Measurements from ENCODE around the gene C18orf54. TPM values are rescaled to one million over a fixed set of nuclear protein-coding genes. Genes with fewer than 3 reads are reported as not detected.

C18orf54 gene
- total and polyA plus RNA-seq, 7 donors: 0.60 to 4.1 (median 1.7) TPM

GRCh38 chr18:54405290-54405689, 47.6 kb downstream of the C18orf54 start:
- DNase-seq: no peak
- intact Hi-C loops (cut with DNase I): no loop called here
- Histone ChIP-seq H3K4me1 (no peaks in the 10 kb centered on the region), H3K9me3 (no peaks in the 10 kb centered on the region), H3K4me3 (no peak overlapping the region), H3K36me3 (no peaks in the 10 kb centered on the region), H3K27ac (no peak overlapping the region), H3K27me3 (no peaks in the 10 kb centered on the region)
- TF ChIP-seq POLR2A (IDR thresholded peaks at IDR 0.05): no peak
- no peak for TF ChIP-seq EP300 (IDR thresholded peaks at IDR 0.05)
- no peak for TF ChIP-seq CTCF (IDR thresholded peaks at IDR 0.05)
- no peak for TF ChIP-seq POLR2AphosphoS5 (IDR thresholded peaks at IDR 0.05)

- DNase-seq: no peak
- WGBS, 2 donors: 8 to 56% methylated on average over 1 of the region's 1 CpG
These were observed 54.1 kb downstream of the C18orf54 start for GRCh38 chr18:54411781-54412180.

GRCh38 chr18:54415086-54415485, 57.4 kb downstream of the C18orf54 start:
- no peak for TF ChIP-seq POLR2A (IDR thresholded peaks at IDR 0.05)
- no peak for TF ChIP-seq EP300 (IDR thresholded peaks at IDR 0.05)
- no peak for TF ChIP-seq POLR2AphosphoS5 (IDR thresholded peaks at IDR 0.05)
- TF ChIP-seq CTCF (IDR thresholded peaks at IDR 0.05): no peak
- intact Hi-C loops (cut with DNase I): no loop called here
- H3K27me3 ChIP-seq: no peaks in the 10 kb centered on the region
- H3K9me3 ChIP-seq: no peaks in the 10 kb centered on the region
- no peaks in the 10 kb centered on the region for H3K4me1 ChIP-seq
- H3K36me3 ChIP-seq: no peaks in the 10 kb centered on the region
- DNase-seq: no peak
- no peak overlapping the region for H3K27ac ChIP-seq
- H3K4me3 ChIP-seq: no peak overlapping the region
- 91 to 94% methylated on average over 2 of the region's 2 CpGs for WGBS, 2 donors

More at GRCh38 chr18:54411781-54412180, 54.1 kb downstream of the C18orf54 start:
- no peak for TF ChIP-seq CTCF (IDR thresholded peaks at IDR 0.05)
- no peak for TF ChIP-seq POLR2A (IDR thresholded peaks at IDR 0.05)
- Histone ChIP-seq H3K9me3 (no peaks in the 10 kb centered on the region), H3K27me3 (no peaks in the 10 kb centered on the region), H3K27ac (no peak overlapping the region), H3K4me1 (no peaks in the 10 kb centered on the region), H3K4me3 (no peak overlapping the region), H3K36me3 (no peaks in the 10 kb centered on the region)
- intact Hi-C loops (cut with DNase I): no loop called here

GRCh38 chr18:54416436-54416835, 58.7 kb downstream of the C18orf54 start:
- H3K4me3 ChIP-seq: no peak overlapping the region
- H3K4me1 ChIP-seq: no peaks in the 10 kb centered on the region
- intact Hi-C loops (cut with DNase I): no loop called here
- H3K36me3 ChIP-seq: no peaks in the 10 kb centered on the region
- no peak overlapping the region for H3K27ac ChIP-seq
- TF ChIP-seq POLR2AphosphoS5 (IDR thresholded peaks at IDR 0.05) (no peak), POLR2A (IDR thresholded peaks at IDR 0.05) (no peak), EP300 (IDR thresholded peaks at IDR 0.05) (no peak), CTCF (IDR thresholded peaks at IDR 0.05) (no peak)
- 73 to 84% methylated on average over 3 of the region's 3 CpGs for WGBS, 2 donors
- no peak for DNase-seq
- H3K27me3 ChIP-seq: no peaks in the 10 kb centered on the region
- no peaks in the 10 kb centered on the region for H3K9me3 ChIP-seq

- Histone ChIP-seq H3K9me3 (no peaks in the 10 kb centered on the region), H3K4me1 (no peaks in the 10 kb centered on the region), H3K4me3 (no peak overlapping the region), H3K27me3 (no peaks in the 10 kb centered on the region), H3K27ac (no peak overlapping the region), H3K36me3 (no peaks in the 10 kb centered on the region)
- TF ChIP-seq POLR2A (IDR thresholded peaks at IDR 0.05): no peak
- TF ChIP-seq POLR2AphosphoS5 (IDR thresholded peaks at IDR 0.05): no peak
- TF ChIP-seq EP300 (IDR thresholded peaks at IDR 0.05): no peak
- WGBS, 2 donors: 40 to 42% methylated on average over 2 of the region's 2 CpGs
- intact Hi-C loops (cut with DNase I): no loop called here
- DNase-seq: no peak
These were observed 66.1 kb downstream of the C18orf54 start for GRCh38 chr18:54423831-54424230.
